A549 treated with AZD2906 at 1 μM for 4 hours (cell line): Measurements from ENCODE around the gene SEC14L6. TPM values are rescaled to one million over a fixed set of nuclear protein-coding genes. Genes with fewer than 3 reads are reported as not detected.

ENCODE experiments used
- total RNA-seq: library from RNA; stranded (reverse); fragments of 200-300 nt; extraction: Qiagen RNA extraction; gene quantifications from 5 replicates; pipeline ENCODE4 v1.2.3, GENCODE V29; 2022

Gene SEC14L6
- total RNA-seq, result not detected in 5 replicates

DNA sequence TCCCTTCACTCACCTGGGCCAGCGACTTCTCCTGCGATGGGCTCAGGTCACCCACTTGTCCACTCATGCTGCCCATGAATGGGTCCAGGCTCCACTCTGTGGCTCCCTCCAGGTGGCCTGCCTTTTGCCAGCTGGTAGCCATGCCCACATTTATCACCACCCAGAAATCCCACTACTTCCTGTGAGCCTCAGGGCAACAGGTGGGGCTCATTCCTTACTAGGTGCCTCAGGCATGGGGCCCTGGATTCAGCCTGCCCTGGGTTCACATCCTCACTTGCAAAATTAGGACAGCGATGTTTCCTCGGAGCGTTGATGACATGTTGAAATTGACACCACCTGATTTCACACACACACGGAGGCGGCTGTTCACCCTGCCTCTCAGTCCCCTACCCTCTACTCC lies at the start of gene SEC14L6:
TSS of gene SEC14L6 (minus strand) at position 126 of the 400 bp plus-strand sequence. CDS start at position 67, 59 bp downstream.

DNA sequence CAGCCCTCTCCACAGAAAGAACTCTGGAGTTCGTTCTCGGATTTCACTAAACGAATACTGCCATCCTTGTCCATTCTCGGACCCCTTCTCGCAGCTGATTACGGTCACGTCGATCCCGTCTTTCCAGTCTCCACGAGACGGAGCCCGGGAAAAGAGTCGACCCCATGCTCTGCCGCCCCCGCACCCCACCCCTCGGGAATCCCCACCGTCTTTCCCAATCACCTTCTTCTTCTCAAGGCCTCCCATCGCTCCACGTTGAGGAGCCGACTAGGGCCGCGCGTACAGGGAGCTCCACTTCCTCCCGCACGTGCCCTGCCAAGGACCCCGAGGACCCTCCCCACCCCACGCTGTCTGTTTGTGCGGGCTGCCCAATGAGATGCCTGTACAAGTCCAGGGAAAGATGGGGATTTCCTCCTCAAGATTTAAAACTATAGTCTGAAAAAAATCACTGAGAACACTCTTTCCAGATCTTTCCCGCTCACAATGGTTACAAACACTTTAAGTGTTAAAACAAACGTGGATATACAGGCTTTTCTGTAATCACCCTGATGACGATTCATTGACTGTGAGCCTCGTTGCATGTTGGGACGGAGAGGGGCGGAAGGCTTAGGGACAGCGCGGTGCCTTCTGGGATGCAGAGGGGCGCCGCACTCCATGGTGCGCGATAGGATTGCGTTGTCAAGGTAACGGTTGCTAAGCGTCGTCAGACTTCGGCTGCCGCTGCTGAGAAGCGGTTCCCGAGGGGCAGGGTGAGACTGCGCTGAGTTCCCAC lies 45.2 kb upstream of the SEC14L6 start, which contains the start of gene PES1:
TSS of gene PES1 (minus strand) at position 323 of the 772 bp plus-strand sequence. CDS start at position 246, 77 bp downstream.

DNA sequence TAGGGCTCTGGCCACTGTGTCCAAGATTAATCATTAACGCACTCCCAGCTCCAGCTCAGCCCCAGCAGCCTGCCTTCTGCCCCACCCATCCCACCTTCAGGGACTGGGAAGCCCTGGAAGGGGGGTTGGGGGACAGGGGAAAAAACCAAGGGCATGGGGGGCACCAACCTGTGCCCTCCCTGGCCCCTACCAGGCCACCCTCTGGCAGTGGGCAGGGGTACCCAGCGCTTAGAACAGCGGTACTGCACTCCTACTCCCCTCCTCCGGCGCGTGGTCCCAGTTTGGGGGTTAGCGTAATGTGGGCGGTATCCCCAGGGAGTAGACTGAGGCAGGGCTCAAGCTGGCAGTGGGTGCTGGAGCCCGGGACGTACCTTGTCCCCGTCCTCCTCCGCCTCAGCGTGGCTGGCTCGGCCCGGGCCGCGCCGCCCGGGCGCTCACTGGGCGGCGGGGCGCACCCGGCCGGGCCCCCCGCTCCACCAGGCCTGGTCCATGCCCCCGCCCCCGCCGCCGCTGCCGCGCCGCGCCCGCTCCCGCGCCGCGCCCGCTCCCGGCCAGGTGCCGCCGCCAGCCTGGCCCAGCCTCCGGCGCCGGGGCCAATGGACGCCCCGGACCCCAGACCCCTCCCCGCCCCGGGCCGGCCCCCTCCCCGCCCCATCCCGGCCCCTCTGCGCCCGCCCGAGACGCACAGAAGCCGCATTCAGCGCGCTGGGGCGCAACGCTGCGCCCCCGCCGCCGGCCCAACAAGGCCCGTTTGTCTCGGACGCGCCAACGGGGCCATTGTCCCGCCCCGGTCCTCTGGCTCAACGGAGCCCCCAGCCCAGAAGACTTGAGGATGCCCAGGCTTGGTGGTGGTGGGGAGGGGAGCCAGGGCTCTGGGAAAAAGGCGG lies 27.8 kb upstream of the SEC14L6 start, which contains the start of gene GAL3ST1:
TSS of gene GAL3ST1 (minus strand) at position 571 of the 887 bp plus-strand sequence. CDS start 17,273 bp downstream, outside the sequence.

Other genes starting within 250 kb of the SEC14L6 start
- 8.7 to 10.6 TPM (median 9.7 TPM) in 5 replicates for gene TBC1D10A, start 219.8 kb downstream of the SEC14L6 start, total RNA-seq
- 36.4 to 69.1 TPM (median 61.6 TPM) in 5 replicates for gene SF3A1, start 189.8 kb downstream of the SEC14L6 start, total RNA-seq
- 2.6 to 3.2 TPM (median 2.9 TPM) in 5 replicates for gene CCDC157, start 189.7 kb downstream of the SEC14L6 start, total RNA-seq
- 15.7 to 23.4 TPM (median 20.2 TPM) in 5 replicates for gene RNF215, start 159.3 kb downstream of the SEC14L6 start, total RNA-seq
- gene SEC14L2, start 149.7 kb downstream of the SEC14L6 start, total RNA-seq, result 68.1 to 112 TPM (median 83.1 TPM) in 5 replicates
- 65.6 to 72.5 TPM (median 68.0 TPM) in 5 replicates for gene MTFP1, start 121.0 kb downstream of the SEC14L6 start, total RNA-seq
- gene SEC14L3, start 74.7 kb downstream of the SEC14L6 start, total RNA-seq, result not detected in 5 replicates
- gene SEC14L4, start 41.0 kb downstream of the SEC14L6 start, total RNA-seq, result 4.4 to 5.8 TPM (median 4.9 TPM) in 5 replicates
- gene GAL3ST1, start 27.9 kb upstream of the SEC14L6 start, total RNA-seq, result 7.8 to 12.2 TPM (median 10.9 TPM) in 5 replicates
- gene PES1, start 45.2 kb upstream of the SEC14L6 start, total RNA-seq, result 100 to 116 TPM (median 108 TPM) in 5 replicates
- 4.7 to 5.5 TPM (median 5.1 TPM) in 5 replicates for gene TCN2, start 60.4 kb upstream of the SEC14L6 start, total RNA-seq
- gene SLC35E4, start 89.0 kb upstream of the SEC14L6 start, total RNA-seq, result 4.9 to 7.0 TPM (median 6.4 TPM) in 5 replicates
- gene DUSP18, start 121.1 kb upstream of the SEC14L6 start, total RNA-seq, result 3.6 to 5.2 TPM (median 4.4 TPM) in 5 replicates
- 7.6 to 9.5 TPM (median 8.4 TPM) in 5 replicates for gene OSBP2, start 148.1 kb upstream of the SEC14L6 start, total RNA-seq